ENCODE measurements around the gene UBR7.

Gene UBR7

GRCh38 chr14:93186466-93186865 is 20.6 kb upstream of the UBR7 start:
- H4K20me1 ChIP-seq (ENCODE audit: insufficient read depth, low read length), result peaks cover 32% of the 10 kb centered on the region
- peak overlapping the region in 1 of 2 experiments; percentile 99; a peak in 2 of 4 replicates for H3K4me3 ChIP-seq (ENCODE audit: low read depth in 1 of 2, low read length in 2 of 2)
- no peaks in the 10 kb centered on the region for H3K27me3 ChIP-seq (ENCODE audit: insufficient read depth, low read length, poor library complexity)
- H3K4me2 ChIP-seq (ENCODE audit: insufficient read depth, low read length), result peak overlapping the region; percentile 83
- TF ChIP-seq CTCF (IDR thresholded peaks at IDR 0.05; ENCODE audit: borderline replicate concordance, extremely low read depth, low read length, poor library complexity, severe bottlenecking) (no peak), EZH2 (IDR thresholded peaks at IDR 0.05; ENCODE audit: borderline replicate concordance, low read depth, low read length, severe bottlenecking) (no peak)
- H3K79me2 ChIP-seq (ENCODE audit: insufficient read depth, low read length), result peaks cover 50% of the 10 kb centered on the region
- H3K9me3 ChIP-seq (ENCODE audit: insufficient read depth, low read length, severe bottlenecking), result no peaks in the 10 kb centered on the region
- DNase-seq (no peak), ATAC-seq (ENCODE audit: insufficient read depth, low read depth) (no peak)
- H3K9ac ChIP-seq (ENCODE audit: low read depth, low read length), result peak overlapping the region; percentile 42
- H2AFZ ChIP-seq (ENCODE audit: low read depth, low read length), result no peak overlapping the region
- no peak overlapping the region for H3K27ac ChIP-seq (ENCODE audit: low read length)
- peaks cover 41% of the 10 kb centered on the region for H3K36me3 ChIP-seq (ENCODE audit: insufficient read depth, low read length)
- peaks cover 25% of the 10 kb centered on the region for H3K4me1 ChIP-seq (ENCODE audit: insufficient read depth, low read length)

- no peak overlapping the region for H3K4me3 ChIP-seq (ENCODE audit: low read depth in 1 of 2, low read length in 2 of 2)
- no peak for ATAC-seq (ENCODE audit: insufficient read depth, low read depth)
- H3K27ac ChIP-seq (ENCODE audit: low read length), result no peak overlapping the region
- DNase-seq, result no peak
- H3K9me3 ChIP-seq (ENCODE audit: insufficient read depth, low read length, severe bottlenecking), result no peaks in the 10 kb centered on the region
- H3K27me3 ChIP-seq (ENCODE audit: insufficient read depth, low read length, poor library complexity), result no peaks in the 10 kb centered on the region
- peaks cover 25% of the 10 kb centered on the region for H3K4me1 ChIP-seq (ENCODE audit: insufficient read depth, low read length)
- no peak overlapping the region for H3K4me2 ChIP-seq (ENCODE audit: insufficient read depth, low read length)
- TF ChIP-seq CTCF (IDR thresholded peaks at IDR 0.05; ENCODE audit: borderline replicate concordance, extremely low read depth, low read length, poor library complexity, severe bottlenecking) (no peak), EZH2 (IDR thresholded peaks at IDR 0.05; ENCODE audit: borderline replicate concordance, low read depth, low read length, severe bottlenecking) (no peak)
- H3K79me2 ChIP-seq (ENCODE audit: insufficient read depth, low read length), result peaks cover 50% of the 10 kb centered on the region
- no peak overlapping the region for H3K9ac ChIP-seq (ENCODE audit: low read depth, low read length)
- H2AFZ ChIP-seq (ENCODE audit: low read depth, low read length), result no peak overlapping the region
- H3K36me3 ChIP-seq (ENCODE audit: insufficient read depth, low read length), result peaks cover 38% of the 10 kb centered on the region
- H4K20me1 ChIP-seq (ENCODE audit: insufficient read depth, low read length), result peaks cover 30% of the 10 kb centered on the region
Measured at GRCh38 chr14:93186956-93187355, 20.1 kb upstream of the UBR7 start.

GRCh38 chr14:93195316-93195999 is 11.6 kb upstream of the UBR7 start:
- TF ChIP-seq EZH2 (IDR thresholded peaks at IDR 0.05; ENCODE audit: borderline replicate concordance, low read depth, low read length, severe bottlenecking) (no peak), CTCF (IDR thresholded peaks at IDR 0.05; ENCODE audit: borderline replicate concordance, extremely low read depth, low read length, poor library complexity, severe bottlenecking) (no peak)
- Histone ChIP-seq H3K9ac (ENCODE audit: low read depth, low read length) (no peak overlapping the region), H3K4me2 (ENCODE audit: insufficient read depth, low read length) (no peak overlapping the region), H3K27ac (ENCODE audit: low read length) (no peak overlapping the region), H3K79me2 (ENCODE audit: insufficient read depth, low read length) (no peaks in the 10 kb centered on the region), H3K36me3 (ENCODE audit: insufficient read depth, low read length) (peaks cover 8% of the 10 kb centered on the region; the same call in 1 of the 2 replicates), H2AFZ (ENCODE audit: low read depth, low read length) (no peak overlapping the region), H3K27me3 (ENCODE audit: insufficient read depth, low read length, poor library complexity) (no peaks in the 10 kb centered on the region), H3K9me3 (ENCODE audit: insufficient read depth, low read length, severe bottlenecking) (no peaks in the 10 kb centered on the region), H3K4me3 (ENCODE audit: low read depth in 1 of 2, low read length in 2 of 2) (no peak overlapping the region), H4K20me1 (ENCODE audit: insufficient read depth, low read length) (no peaks in the 10 kb centered on the region), H3K4me1 (ENCODE audit: insufficient read depth, low read length) (no peaks in the 10 kb centered on the region)
- ATAC-seq (ENCODE audit: insufficient read depth, low read depth) (no peak), DNase-seq (no peak)

All from DND-41 (cell line).